HepG2 (cell line): ENCODE measurements around the gene FN1. TPM values are rescaled to one million over a fixed set of nuclear protein-coding genes. Genes with fewer than 3 reads are reported as not detected.
A peak's percentile ranks its signal among the peaks of the same experiment; 100 is the strongest.

ENCODE experiments used
- ATAC-seq: fragments of 200-7000 bp; cut with Tn5 transposase; 3 replicates; pipeline ENCODE4 v1.9.1; 2020; ENCODE audit warnings: mild to moderate bottlenecking, moderate library complexity
- BruUV-seq: library from RNA; stranded (reverse); fragments of 400-500 nt; replicated peaks from 2 replicates; lab custom pipeline; 2021; lab: Mats Ljungman, UMichigan
- CTCF ChIA-PET: fragments of 300-600 bp; formaldehyde crosslinking; extraction: SDS; loops from one replicate; lab custom pipeline; 2021; ENCODE audit warnings: low total read pairs, inconsistent platforms, low intra/inter-chr PET ratio; lab: Yijun Ruan, JAX
- POLR2A ChIA-PET: fragments of 350-600 bp; sonication (Branson Sonifier 250); formaldehyde crosslinking; loops from one replicate; lab custom pipeline; 2020; ENCODE audit warnings: antibody characterized with exemption, inconsistent platforms; lab: Yijun Ruan, JAX
- DNase-seq: peaks from one replicate; pipeline ENCODE4 v3.0.0-alpha.2; 2015; ENCODE audit warnings: low spot score
- FAIRE-seq: peaks from 3 replicates; lab custom pipeline; 2011; peaks lifted over from hg19 to GRCh38; lab: Jason Lieb, UNC
- H2AFZ ChIP-seq: one replicate; pipeline ENCODE4 v1.6.1; 2011; ENCODE audit warnings: low read length, inconsistent platforms
- H3K27ac ChIP-seq: fragments of 300-600 bp; 3 replicates; pipeline ENCODE4 v1.8.0; 2011; ENCODE audit warnings: mixed run types, mild to moderate bottlenecking, mixed read lengths, low read length, inconsistent platforms; ENCODE audit not compliant: insufficient read depth; ENCODE audit errors: extremely low read length
- H3K27me3 ChIP-seq, 2 experiments: fragments of 200-600 bp in 1 of 2; 2 replicates in 1 of 2; 3 replicates in 1 of 2; pipeline versions ENCODE4 v1.6.0 to v1.8.0; 2011; ENCODE audit warnings: low read length in 2 of 2, mild to moderate bottlenecking in 2 of 2, moderate library complexity in 2 of 2, inconsistent platforms in 1 of 2; ENCODE audit not compliant: insufficient read depth in 2 of 2, control insufficient read depth in 1 of 2
- H3K36me3 ChIP-seq, 2 experiments: fragments of 200-600 bp in 1 of 2; replicated peaks in 1 of 2; 2 replicates in 1 of 2; 3 replicates in 1 of 2; pipeline versions ENCODE4 v1.5.1 to v1.8.0; 2011; ENCODE audit warnings: low read length in 2 of 2, inconsistent platforms in 1 of 2; ENCODE audit not compliant: insufficient read depth in 2 of 2, control insufficient read depth in 1 of 2
- H3K4me1 ChIP-seq: 2 replicates; pipeline ENCODE4 v1.5.1; 2012; ENCODE audit warnings: low read length, inconsistent platforms; ENCODE audit not compliant: insufficient read depth
- H3K4me2 ChIP-seq: 2 replicates; pipeline ENCODE4 v1.6.0; 2011; ENCODE audit warnings: low read depth, low read length, inconsistent platforms
- H3K4me3 ChIP-seq, 3 experiments: fragments of 200-600 bp in 1 of 3; sonication (generic), shearing (Covaris generic) in 1 of 3; replicated peaks in 1 of 3; 2 replicates each; pipeline ENCODE4 v1.5.1; 2011 to 2016; ENCODE audit warnings: low read length in 3 of 3, inconsistent platforms in 2 of 3, low read depth in 2 of 3, mild to moderate bottlenecking in 2 of 3, control low read depth in 1 of 3, mixed read lengths in 1 of 3; ENCODE audit not compliant: insufficient read depth in 1 of 3
- H3K79me2 ChIP-seq: one replicate; pipeline ENCODE4 v1.6.1; 2011; ENCODE audit warnings: low read length, inconsistent platforms; ENCODE audit not compliant: insufficient read depth
- H3K9ac ChIP-seq: 2 replicates; pipeline ENCODE4 v1.6.0; 2011; ENCODE audit warnings: mild to moderate bottlenecking, low read depth, low read length, inconsistent platforms; ENCODE audit not compliant: insufficient read depth
- H3K9me3 ChIP-seq: 2 replicates; pipeline ENCODE4 v1.5.1; 2012; ENCODE audit warnings: mild to moderate bottlenecking, low read length
- H4K20me1 ChIP-seq: 2 replicates; pipeline ENCODE4 v1.6.0; 2011; ENCODE audit warnings: inconsistent platforms, mild to moderate bottlenecking, low read length, moderate library complexity; ENCODE audit not compliant: insufficient read depth
- AFF4 ChIP-seq: sonication (generic); formaldehyde crosslinking; IDR thresholded peaks from 2 replicates; pipeline ENCODE4 v1.4.0; 2020; ENCODE audit warnings: missing genetic modification reagents
- IKZF5 ChIP-seq: IDR thresholded peaks from 2 replicates; pipeline ENCODE4 v1.6.1; 2018; ENCODE audit warnings: missing genetic modification reagents, mild to moderate bottlenecking, missing compliant biosample characterization
- PRMT3 ChIP-seq: sonication (generic); formaldehyde crosslinking; IDR thresholded peaks from 2 replicates; pipeline ENCODE4 v1.8.1; 2022; ENCODE audit warnings: low read depth, mild to moderate bottlenecking, moderate library complexity, missing genetic modification reagents, borderline replicate concordance
- SOX6 ChIP-seq, 2 experiments: fragments of 450-650 bp in 1 of 2; sonication (generic) in 1 of 2; formaldehyde crosslinking in 1 of 2; IDR thresholded peaks; 2 replicates each; pipeline versions ENCODE4 v1.4.0 to v1.6.1; 2017 to 2020; ENCODE audit warnings: antibody characterized with exemption in 1 of 2, mild to moderate bottlenecking in 1 of 2, missing genetic modification reagents in 1 of 2
- SRSF1 ChIP-seq: fragments of 200-400 bp; formaldehyde crosslinking; optimal IDR thresholded peaks from 2 replicates; pipeline ENCODE3; 2017; ENCODE audit warnings: mild to moderate bottlenecking, low read depth, low read length, moderate library complexity
- ZNF574 ChIP-seq: sonication (generic); formaldehyde crosslinking; IDR thresholded peaks from 2 replicates; pipeline ENCODE4 v1.4.0; 2020; ENCODE audit warnings: missing genetic modification reagents
- ZSCAN20 ChIP-seq: sonication (generic); formaldehyde crosslinking; IDR thresholded peaks from 2 replicates; pipeline ENCODE4 v1.4.0; 2020; ENCODE audit warnings: missing genetic modification reagents, mild to moderate bottlenecking, borderline replicate concordance
- WGBS: methylation state at CpG from one replicate; pipeline ENCODE4 v1.1.6; 2017; ENCODE audit warnings: low lambda C conversion rate; 5-methylcytosine and 5-hydroxymethylcytosine counted together
- in situ Hi-C: cut with HindIII; loops from 2 replicates; pipeline ENCODE4 v1.10.0; 2017; ENCODE audit warnings: low pct_unique_long_range_greater_than_20kb; ENCODE audit not compliant: extremely low pct_ligation_motif_present
- intact Hi-C: fragments of 100-400 bp; cut with micrococcal nuclease; formaldehyde crosslinking; loops from one replicate; pipeline ENCODE4 v1.10.0; 2022; ENCODE audit not compliant: unreplicated experiment
- polyA plus RNA-seq, 8 experiments: library from polyadenylated mRNA; depleted of rRNA in 3 of 8; stranded (reverse) in 7 of 8; unstranded in 1 of 8; fragments of >200 nt; fragmentation: Illumina TruSeq in 4 of 8; extraction: Trizol in 4 of 8; gene quantifications; 2 replicates each; pipeline versions ENCODE4 v1.2.1 to v1.2.3, GENCODE V29; 2011 to 2016; ENCODE audit warnings: low read depth in 4 of 8, missing spikeins in 1 of 8, mixed read lengths in 1 of 8; ENCODE audit not compliant: insufficient read depth in 1 of 8
- total RNA-seq, 5 experiments: library from RNA; depleted of rRNA; stranded (reverse); fragments of >200 nt; fragmentation: Illumina TruSeq; extraction: Trizol; gene quantifications; 2 replicates each; pipeline ENCODE4 v1.2.3, GENCODE V29; 2016; ENCODE audit warnings: low read depth in 1 of 5
- TF ChIP-seq, protein P1 (sequence below): IDR thresholded peaks from 2 replicates; pipeline ENCODE4 v1.6.1; 2012; ENCODE audit warnings: inconsistent platforms
- TF ChIP-seq, protein P2 (sequence below): sonication (generic); formaldehyde crosslinking; IDR thresholded peaks from 2 replicates; pipeline ENCODE4 v1.9.0; 2021; ENCODE audit warnings: missing genetic modification reagents, borderline replicate concordance

FN1 gene
- total and polyA plus RNA-seq, 2 of the 13 experiments (the other 11 are each of a cell fraction or from before 2014, with no cell fraction given): 1,847 to 6,471 TPM

GRCh38 chr2:215432759-215433594, 2.9 kb downstream of the FN1 start:
- H3K79me2 ChIP-seq: peaks cover 72% of the 10 kb centered on the region
- no peak for DNase-seq
- H3K9ac ChIP-seq: peak overlapping the region; percentile 64
- H3K4me2 ChIP-seq: peak overlapping the region; percentile 89
- FAIRE-seq: no peak
- no peaks in the 10 kb centered on the region; a peak in 1 of 5 replicates for H3K27me3 ChIP-seq
- no peak for ATAC-seq
- BruUV-seq: no TSS peak
- in situ Hi-C loops (loop anchor here (5.0 kb wide), 2 partner anchors 184 to 489 kb away; no protein-coding TSS in a partner anchor), intact Hi-C loops (loop anchor here (2.0 kb wide), 1 partner anchor 488 kb away; no protein-coding TSS in a partner anchor)
- CTCF ChIA-PET: no interaction called here
- H3K27ac ChIP-seq: peak overlapping the region; percentile 71
- WGBS: 75% methylated on average over 8 of the region's 8 CpGs
- H3K36me3 ChIP-seq: peaks cover 18 to 55% of the 10 kb centered on the region in 2 experiments
- POLR2A ChIA-PET: interaction anchor here (0.7 to 5.8 kb wide), 12 partner anchors 8 to 401 kb away, joined by 3 to 118 read pairs (median 4); no protein-coding TSS in a partner anchor
- H3K9me3 ChIP-seq: no peaks in the 10 kb centered on the region
- peaks cover 73% of the 10 kb centered on the region for H3K4me1 ChIP-seq
- H4K20me1 ChIP-seq: peaks cover 63% of the 10 kb centered on the region
- no peak overlapping the region for H2AFZ ChIP-seq
- peak overlapping the region; percentile 64 to 99 (median 95) for H3K4me3 ChIP-seq
- TF ChIP-seq ZNF574 (CRISPR knock-in tag): 0 out of 2 replicates have a peak, but pooled peaks have one; percentile 2
- TF ChIP-seq AFF4 (CRISPR knock-in tag): peak; percentile 92; the same call in 1 of the 2 replicates
- no peak for TF ChIP-seq SRSF1
- TF ChIP-seq PRMT3 (CRISPR knock-in tag): no peak
- no peak for TF ChIP-seq SOX6 (IDR thresholded peaks at IDR 0.05)
- 0 out of 2 replicates have a peak, but pooled peaks have one; percentile 33 for TF ChIP-seq SOX6 (CRISPR knock-in tag; IDR thresholded peaks at IDR 0.05)
- TF ChIP-seq ZSCAN20 (CRISPR knock-in tag): no peak; the same call in 1 of the 2 replicates
- no peak for TF ChIP-seq IKZF5 (CRISPR knock-in tag)
- TF ChIP-seq, protein P1, sequence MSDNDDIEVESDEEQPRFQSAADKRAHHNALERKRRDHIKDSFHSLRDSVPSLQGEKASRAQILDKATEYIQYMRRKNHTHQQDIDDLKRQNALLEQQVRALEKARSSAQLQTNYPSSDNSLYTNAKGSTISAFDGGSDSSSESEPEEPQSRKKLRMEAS: peak; percentile 30; the same call in 1 of the 2 replicates
- TF ChIP-seq, protein P2, sequence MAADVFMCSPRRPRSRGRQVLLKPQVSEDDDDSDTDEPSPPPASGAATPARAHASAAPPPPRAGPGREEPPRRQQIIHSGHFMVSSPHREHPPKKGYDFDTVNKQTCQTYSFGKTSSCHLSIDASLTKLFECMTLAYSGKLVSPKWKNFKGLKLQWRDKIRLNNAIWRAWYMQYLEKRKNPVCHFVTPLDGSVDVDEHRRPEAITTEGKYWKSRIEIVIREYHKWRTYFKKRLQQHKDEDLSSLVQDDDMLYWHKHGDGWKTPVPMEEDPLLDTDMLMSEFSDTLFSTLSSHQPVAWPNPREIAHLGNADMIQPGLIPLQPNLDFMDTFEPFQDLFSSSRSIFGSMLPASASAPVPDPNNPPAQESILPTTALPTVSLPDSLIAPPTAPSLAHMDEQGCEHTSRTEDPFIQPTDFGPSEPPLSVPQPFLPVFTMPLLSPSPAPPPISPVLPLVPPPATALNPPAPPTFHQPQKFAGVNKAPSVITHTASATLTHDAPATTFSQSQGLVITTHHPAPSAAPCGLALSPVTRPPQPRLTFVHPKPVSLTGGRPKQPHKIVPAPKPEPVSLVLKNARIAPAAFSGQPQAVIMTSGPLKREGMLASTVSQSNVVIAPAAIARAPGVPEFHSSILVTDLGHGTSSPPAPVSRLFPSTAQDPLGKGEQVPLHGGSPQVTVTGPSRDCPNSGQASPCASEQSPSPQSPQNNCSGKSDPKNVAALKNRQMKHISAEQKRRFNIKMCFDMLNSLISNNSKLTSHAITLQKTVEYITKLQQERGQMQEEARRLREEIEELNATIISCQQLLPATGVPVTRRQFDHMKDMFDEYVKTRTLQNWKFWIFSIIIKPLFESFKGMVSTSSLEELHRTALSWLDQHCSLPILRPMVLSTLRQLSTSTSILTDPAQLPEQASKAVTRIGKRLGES (CRISPR knock-in tag): no peak
